OCI-LY7 (cell line): Measurements from ENCODE around the gene ZFR2. TPM values are rescaled to one million over a fixed set of nuclear protein-coding genes. Genes with fewer than 3 reads are reported as not detected.

Source experiments
- BruUV-seq: library from RNA; stranded (reverse); fragments of 400-500 nt; replicated peaks from 2 replicates; lab custom pipeline; 2021; lab: Mats Ljungman, UMichigan
- CTCF ChIA-PET: fragments of 300-600 bp; sonication (Branson Sonifier 250); formaldehyde crosslinking; loops from one replicate; lab custom pipeline; 2022; ENCODE audit warnings: antibody characterized with exemption; ENCODE audit not compliant: unreplicated experiment; lab: Charles Lee
- POLR2A ChIA-PET: fragments of 300-600 bp; sonication (Branson Sonifier 250); formaldehyde crosslinking; loops from one replicate; lab custom pipeline; 2022; ENCODE audit warnings: antibody characterized with exemption; lab: Charles Lee
- DNase-seq: peaks from one replicate; pipeline ENCODE4 v3.0.0-alpha.2; 2015; ENCODE audit warnings: low spot score
- H2AFZ ChIP-seq: fragments of 200-600 bp; sonication (generic), shearing (Covaris generic); 2 replicates; pipeline ENCODE4 v1.6.1; 2014; ENCODE audit warnings: mild to moderate bottlenecking, antibody characterized with exemption, low read length, moderate library complexity
- H3K27ac ChIP-seq: fragments of 200-600 bp; sonication (generic); 2 replicates; pipeline ENCODE4 v1.5.1; 2014; ENCODE audit warnings: mixed run types, low read depth, mild to moderate bottlenecking, moderate library complexity, low read length, inconsistent platforms; ENCODE audit not compliant: poor library complexity, severe bottlenecking
- H3K36me3 ChIP-seq: fragments of 200-600 bp; sonication (generic); 2 replicates; pipeline ENCODE4 v1.6.1; 2014; ENCODE audit warnings: mild to moderate bottlenecking, antibody characterized with exemption, low read length, moderate library complexity, mixed read lengths; ENCODE audit not compliant: insufficient read depth
- H3K4me1 ChIP-seq: fragments of 200-600 bp; sonication (generic); 2 replicates; pipeline ENCODE4 v1.5.1; 2014; ENCODE audit warnings: mild to moderate bottlenecking, low read length; ENCODE audit not compliant: insufficient read depth, poor library complexity, severe bottlenecking
- H3K4me2 ChIP-seq: fragments of 200-600 bp; sonication (generic); 2 replicates; pipeline ENCODE4 v1.6.1; 2014; ENCODE audit warnings: mild to moderate bottlenecking, low read length
- H3K4me3 ChIP-seq: fragments of 200-600 bp; sonication (generic); 2 replicates; pipeline ENCODE4 v1.5.1; 2014; ENCODE audit warnings: mild to moderate bottlenecking, low read depth, low read length; ENCODE audit not compliant: poor library complexity, severe bottlenecking
- H3K79me2 ChIP-seq: fragments of 200-600 bp; sonication (generic); 2 replicates; pipeline ENCODE4 v1.6.1; 2016; ENCODE audit warnings: low read depth, mild to moderate bottlenecking, low read length, moderate library complexity, mixed read lengths; ENCODE audit not compliant: insufficient read depth
- H3K9me2 ChIP-seq: fragments of 200-600 bp; sonication (generic); 2 replicates; pipeline ENCODE4 v1.6.1; 2016; ENCODE audit warnings: mild to moderate bottlenecking, low read length, mixed read lengths; ENCODE audit not compliant: insufficient read depth
- H3K9me3 ChIP-seq: fragments of 200-600 bp; sonication (generic); 2 replicates; pipeline ENCODE4 v1.6.1; 2014; ENCODE audit warnings: mild to moderate bottlenecking, mixed run types, low read length, mixed read lengths
- H4K20me1 ChIP-seq: fragments of 200-600 bp; sonication (generic); 2 replicates; pipeline ENCODE4 v1.6.1; 2014; ENCODE audit warnings: mild to moderate bottlenecking, antibody characterized with exemption, low read length, moderate library complexity, mixed read lengths; ENCODE audit not compliant: insufficient read depth
- EZH2phosphoT487 ChIP-seq: fragments of 200-600 bp; sonication (generic); IDR thresholded peaks from 2 replicates; pipeline ENCODE4 v1.6.1; 2018; ENCODE audit warnings: low read depth, borderline replicate concordance, mild to moderate bottlenecking, mixed run types, antibody characterized with exemption, low read length, moderate library complexity, mixed read lengths
- intact Hi-C: fragments of 100-400 bp; cut with micrococcal nuclease; formaldehyde crosslinking; loops from one replicate; pipeline ENCODE4 v1.10.0; 2022; ENCODE audit not compliant: unreplicated experiment
- total RNA-seq, 2 experiments: library from RNA; depleted of rRNA in 1 of 2; stranded (reverse); fragments of >200 nt in 1 of 2; shearing (Covaris generic) in 1 of 2; gene quantifications; 2 replicates each; pipeline ENCODE4 v1.2.3, GENCODE V29; 2014 to 2022
- TF ChIP-seq, protein P1 (sequence below): fragments of 200-600 bp; sonication (generic); conservative IDR thresholded peaks from 2 replicates; pipeline ENCODE4 v1.5.1; 2014; ENCODE audit warnings: mild to moderate bottlenecking, antibody characterized with exemption, low read length, moderate library complexity, mixed read lengths

ZFR2 gene
- total RNA-seq, 2 experiments from 2014 or later: not detected

DNA sequence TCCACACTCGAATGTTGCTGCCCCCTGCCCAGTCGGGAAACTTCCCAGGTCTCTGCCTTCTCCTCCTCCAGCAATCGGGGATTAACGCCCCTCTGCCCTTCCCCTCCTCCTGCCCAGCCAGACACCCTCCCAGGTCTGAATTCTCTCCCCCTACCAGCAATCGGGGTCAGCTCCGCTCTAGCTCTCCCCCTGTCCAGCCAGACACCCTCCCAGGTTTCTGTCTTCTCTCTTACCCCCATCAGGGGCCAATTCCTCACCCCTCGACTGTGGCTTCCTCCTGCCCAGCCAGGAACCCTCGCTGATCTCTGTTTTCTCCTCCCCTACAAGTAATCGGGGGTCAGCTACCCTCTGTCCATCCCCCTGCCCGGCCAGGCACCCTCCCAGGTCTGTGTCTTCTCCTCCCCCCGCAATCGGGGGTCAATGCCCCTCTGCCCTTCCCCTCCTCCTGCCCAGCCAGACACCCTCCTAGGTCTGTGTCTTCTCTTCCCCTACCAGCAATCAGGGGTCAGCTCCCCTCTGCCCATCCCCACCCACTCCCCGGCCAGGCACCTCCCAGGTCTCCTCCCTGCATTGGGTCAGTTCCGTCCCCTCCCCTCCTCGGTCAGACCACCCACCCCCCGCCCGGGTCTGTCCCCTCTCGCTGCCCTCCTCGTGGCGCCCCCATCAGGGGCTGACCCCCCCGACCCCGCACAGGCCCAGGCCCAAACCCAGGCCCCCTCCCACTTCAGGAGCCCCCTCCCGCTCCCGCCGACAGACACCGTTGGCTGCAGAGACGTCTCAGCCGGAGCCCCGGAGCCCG lies 668 bp downstream of the ZFR2 start:
- no peak for DNase-seq
- no peaks in the 10 kb centered on the region for H3K4me1 ChIP-seq
- ChIA-PET POLR2A (interaction anchor here (0.5 kb wide), 1 partner anchor 724 kb away, joined by 3 read pairs; no protein-coding TSS in a partner anchor), CTCF (no interaction called here)
- no peak overlapping the region for H2AFZ ChIP-seq
- H3K9me3 ChIP-seq: no peaks in the 10 kb centered on the region
- no peaks in the 10 kb centered on the region for H3K79me2 ChIP-seq
- TF ChIP-seq EZH2phosphoT487: no peak
- TF ChIP-seq, protein P1, sequence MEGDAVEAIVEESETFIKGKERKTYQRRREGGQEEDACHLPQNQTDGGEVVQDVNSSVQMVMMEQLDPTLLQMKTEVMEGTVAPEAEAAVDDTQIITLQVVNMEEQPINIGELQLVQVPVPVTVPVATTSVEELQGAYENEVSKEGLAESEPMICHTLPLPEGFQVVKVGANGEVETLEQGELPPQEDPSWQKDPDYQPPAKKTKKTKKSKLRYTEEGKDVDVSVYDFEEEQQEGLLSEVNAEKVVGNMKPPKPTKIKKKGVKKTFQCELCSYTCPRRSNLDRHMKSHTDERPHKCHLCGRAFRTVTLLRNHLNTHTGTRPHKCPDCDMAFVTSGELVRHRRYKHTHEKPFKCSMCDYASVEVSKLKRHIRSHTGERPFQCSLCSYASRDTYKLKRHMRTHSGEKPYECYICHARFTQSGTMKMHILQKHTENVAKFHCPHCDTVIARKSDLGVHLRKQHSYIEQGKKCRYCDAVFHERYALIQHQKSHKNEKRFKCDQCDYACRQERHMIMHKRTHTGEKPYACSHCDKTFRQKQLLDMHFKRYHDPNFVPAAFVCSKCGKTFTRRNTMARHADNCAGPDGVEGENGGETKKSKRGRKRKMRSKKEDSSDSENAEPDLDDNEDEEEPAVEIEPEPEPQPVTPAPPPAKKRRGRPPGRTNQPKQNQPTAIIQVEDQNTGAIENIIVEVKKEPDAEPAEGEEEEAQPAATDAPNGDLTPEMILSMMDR: no peak
- no peaks in the 10 kb centered on the region for H3K9me2 ChIP-seq
- no peaks in the 10 kb centered on the region for H4K20me1 ChIP-seq
- H3K4me2 ChIP-seq: no peak overlapping the region
- BruUV-seq: no TSS peak
- no peak overlapping the region for H3K27ac ChIP-seq
- H3K4me3 ChIP-seq: no peak overlapping the region
- intact Hi-C loops: no loop called here
- no peaks in the 10 kb centered on the region for H3K36me3 ChIP-seq

DNA sequence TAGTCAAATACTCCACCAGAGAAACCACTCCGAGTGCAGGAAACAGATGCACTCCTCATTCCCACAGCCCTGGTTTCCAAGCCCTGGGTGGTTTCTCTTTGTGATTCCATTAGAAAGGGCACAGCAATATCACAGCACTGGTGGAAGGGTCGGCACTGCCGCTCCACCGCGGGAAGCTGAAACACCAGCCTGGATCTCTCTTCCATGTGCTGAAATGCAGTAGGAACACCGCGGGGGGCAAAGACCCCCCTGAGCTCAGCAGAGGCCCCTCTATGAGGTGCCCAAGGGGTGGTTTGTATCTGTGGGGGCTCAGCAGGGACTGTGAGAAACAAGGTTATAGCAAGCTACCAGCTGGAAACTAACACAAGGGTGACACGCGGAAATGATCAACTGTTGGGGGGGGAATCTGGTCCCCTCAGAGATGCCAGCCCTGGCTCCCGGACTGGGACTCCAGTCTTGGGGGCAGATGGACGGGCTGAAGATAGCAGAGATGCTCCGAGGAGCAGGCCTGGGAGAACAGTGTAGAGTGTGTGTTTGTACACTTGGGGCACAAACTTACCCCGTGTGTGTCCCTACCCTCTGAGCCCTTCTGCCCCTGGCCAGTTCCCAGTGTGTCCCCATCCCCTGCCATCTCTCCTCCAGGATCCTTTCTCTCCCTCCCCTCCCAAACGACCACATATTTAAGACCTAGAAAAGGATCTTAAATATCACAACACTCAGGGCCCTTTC lies 1.8 kb downstream of the ZFR2 start:
- no peak overlapping the region for H3K4me3 ChIP-seq
- no TSS peak for BruUV-seq
- intact Hi-C loops: no loop called here
- H3K27ac ChIP-seq: no peak overlapping the region
- no peak for TF ChIP-seq EZH2phosphoT487
- TF ChIP-seq, protein P1: no peak
- H4K20me1 ChIP-seq: no peaks in the 10 kb centered on the region
- CTCF ChIA-PET: no interaction called here
- H3K9me2 ChIP-seq: no peaks in the 10 kb centered on the region
- no peaks in the 10 kb centered on the region for H3K36me3 ChIP-seq
- POLR2A ChIA-PET: interaction anchor here (0.6 kb wide), 1 partner anchor 1838 kb away, joined by 3 read pairs; no protein-coding TSS in a partner anchor
- H2AFZ ChIP-seq: no peak overlapping the region
- H3K4me2 ChIP-seq: no peak overlapping the region
- H3K79me2 ChIP-seq: no peaks in the 10 kb centered on the region
- no peaks in the 10 kb centered on the region for H3K9me3 ChIP-seq
- DNase-seq: no peak
- H3K4me1 ChIP-seq: no peaks in the 10 kb centered on the region
